ENCODE measurements around the gene PHLDB2. TPM values are rescaled to one million over a fixed set of nuclear protein-coding genes. Genes with fewer than 3 reads are reported as not detected.

The PHLDB2 gene
- total and polyA plus RNA-seq, 10 of the 15 experiments (the other 5 are each of a cell fraction or from before 2014, with no cell fraction given), result 0.03 to 0.67 (median 0.40) TPM

DNA sequence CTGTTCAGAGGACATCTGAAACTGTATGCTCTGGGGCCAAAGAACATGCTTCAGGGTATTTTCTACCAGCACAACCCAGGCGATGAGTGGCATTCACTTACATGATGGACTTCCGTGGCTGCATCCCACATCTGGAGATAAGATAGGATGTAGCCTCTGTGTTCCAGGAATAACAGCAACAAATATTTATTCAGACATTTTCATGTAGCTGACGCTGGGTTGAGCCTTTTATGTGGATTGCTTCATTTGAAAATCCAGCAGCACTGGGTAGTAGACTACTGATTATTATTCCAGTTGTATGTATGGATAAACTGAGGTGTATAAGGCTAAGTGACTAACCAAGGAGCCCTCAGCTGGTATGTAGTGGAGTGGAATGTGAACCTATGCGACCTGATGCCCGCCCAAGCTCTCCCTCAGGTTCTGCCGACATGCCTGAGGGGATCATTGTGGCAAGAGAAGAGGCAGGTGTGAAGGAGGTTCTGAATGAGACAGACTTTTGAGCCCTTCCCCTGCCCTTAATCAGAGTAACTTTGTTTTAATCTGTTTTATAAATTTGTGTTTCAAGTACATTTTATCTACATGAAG lies 93.9 kb downstream of the PHLDB2 start:
- 28% methylated on average over 6 of the region's 6 CpGs for WGBS (ENCODE audit: insufficient coverage, insufficient replicate concordance, low lambda C conversion rate, missing lambda C conversion rate)
- intact Hi-C loops (cut with micrococcal nuclease; ENCODE audit: unreplicated experiment), result no loop called here
- TF ChIP-seq YY1 (IDR thresholded peaks at IDR 0.05; ENCODE audit: low read depth, low read length), result no peak
- TF ChIP-seq GATAD2B (conservative IDR thresholded peaks at IDR 0.05; ENCODE audit: low read depth), result no peak
- TF ChIP-seq TCF7 (IDR thresholded peaks at IDR 0.05; ENCODE audit: borderline replicate concordance), result no peak
- TF ChIP-seq SREBF2 (IDR thresholded peaks at IDR 0.05; ENCODE audit: low read length), result no peak
- TF ChIP-seq, protein P1, sequence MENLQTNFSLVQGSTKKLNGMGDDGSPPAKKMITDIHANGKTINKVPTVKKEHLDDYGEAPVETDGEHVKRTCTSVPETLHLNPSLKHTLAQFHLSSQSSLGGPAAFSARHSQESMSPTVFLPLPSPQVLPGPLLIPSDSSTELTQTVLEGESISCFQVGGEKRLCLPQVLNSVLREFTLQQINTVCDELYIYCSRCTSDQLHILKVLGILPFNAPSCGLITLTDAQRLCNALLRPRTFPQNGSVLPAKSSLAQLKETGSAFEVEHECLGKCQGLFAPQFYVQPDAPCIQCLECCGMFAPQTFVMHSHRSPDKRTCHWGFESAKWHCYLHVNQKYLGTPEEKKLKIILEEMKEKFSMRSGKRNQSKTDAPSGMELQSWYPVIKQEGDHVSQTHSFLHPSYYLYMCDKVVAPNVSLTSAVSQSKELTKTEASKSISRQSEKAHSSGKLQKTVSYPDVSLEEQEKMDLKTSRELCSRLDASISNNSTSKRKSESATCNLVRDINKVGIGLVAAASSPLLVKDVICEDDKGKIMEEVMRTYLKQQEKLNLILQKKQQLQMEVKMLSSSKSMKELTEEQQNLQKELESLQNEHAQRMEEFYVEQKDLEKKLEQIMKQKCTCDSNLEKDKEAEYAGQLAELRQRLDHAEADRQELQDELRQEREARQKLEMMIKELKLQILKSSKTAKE (IDR thresholded peaks at IDR 0.05; ENCODE audit: low read depth, poor library complexity, severe bottlenecking), result no peak
- TF ChIP-seq RCOR1 (conservative IDR thresholded peaks at IDR 0.05; ENCODE audit: low read depth, low read length), result no peak
- TF ChIP-seq ATF7 (IDR thresholded peaks at IDR 0.05; ENCODE audit: low read depth), result no peak
- TF ChIP-seq CREM (IDR thresholded peaks at IDR 0.05; ENCODE audit: low read depth), result no peak
- TF ChIP-seq TCF12 (IDR thresholded peaks at IDR 0.05; ENCODE audit: low read depth, low read length), result no peak
- ChIA-PET RAD21 (ENCODE audit: unreplicated experiment) (no interaction called here), SMC1A (ENCODE audit: uncharacterized antibody, unreplicated experiment) (interaction anchor here (23.3 kb wide), 1 partner anchor 233 kb away, joined by 424 read pairs; no protein-coding TSS in a partner anchor), POLR2A (no interaction called here), CTCF (interaction anchor here (2.1 to 6.9 kb wide), 2 partner anchors 15 to 61 kb away, joined by 7 to 29 read pairs; no protein-coding TSS in a partner anchor)
- DNase-seq (ENCODE audit: low read depth, low spot score) (no peak), ATAC-seq (no peak), FAIRE-seq (no peak)
- H3K4me3 ChIP-seq, result no peak overlapping the region
- no TSS peak for BruUV-seq (replicated peaks)
- no peak overlapping the region for H3K27ac ChIP-seq (ENCODE audit: control insufficient read depth, insufficient read depth)
- no peak overlapping the region for H2AFZ ChIP-seq (ENCODE audit: control insufficient read depth, low read depth, low read length)
- peaks cover 2 to 8% of the 10 kb centered on the region in 2 experiments for H3K27me3 ChIP-seq (replicated peaks in 1 of 2; ENCODE audit: control insufficient read depth in 2 of 2, insufficient read depth in 2 of 2, low read length in 1 of 2)
- H3K9ac ChIP-seq (ENCODE audit: control insufficient read depth, insufficient read depth, low read length), result no peak overlapping the region
- no peaks in the 10 kb centered on the region for H3K4me1 ChIP-seq (ENCODE audit: control insufficient read depth, insufficient read depth, low read length)
- H3K79me2 ChIP-seq (ENCODE audit: control insufficient read depth, insufficient read depth, low read length), result no peaks in the 10 kb centered on the region
- in situ Hi-C loops (cut with MboI), result no loop called here
- H3K4me2 ChIP-seq (ENCODE audit: control insufficient read depth, insufficient read depth), result no peak overlapping the region
- H4K20me1 ChIP-seq (ENCODE audit: control insufficient read depth, insufficient read depth), result no peaks in the 10 kb centered on the region
- no peaks in the 10 kb centered on the region for H3K36me3 ChIP-seq (ENCODE audit: control insufficient read depth in 2 of 2, insufficient read depth in 2 of 2, low read length in 1 of 2)
- no peaks in the 10 kb centered on the region for H3K9me3 ChIP-seq (replicated peaks; ENCODE audit: control insufficient read depth, insufficient read depth, low read length)
